ENCODE data around the gene GASK1A.

GASK1A gene

GRCh38 chr3:43015572-43015971 is 36.5 kb downstream of the GASK1A start:
- DNase-seq: no peak

DNA sequence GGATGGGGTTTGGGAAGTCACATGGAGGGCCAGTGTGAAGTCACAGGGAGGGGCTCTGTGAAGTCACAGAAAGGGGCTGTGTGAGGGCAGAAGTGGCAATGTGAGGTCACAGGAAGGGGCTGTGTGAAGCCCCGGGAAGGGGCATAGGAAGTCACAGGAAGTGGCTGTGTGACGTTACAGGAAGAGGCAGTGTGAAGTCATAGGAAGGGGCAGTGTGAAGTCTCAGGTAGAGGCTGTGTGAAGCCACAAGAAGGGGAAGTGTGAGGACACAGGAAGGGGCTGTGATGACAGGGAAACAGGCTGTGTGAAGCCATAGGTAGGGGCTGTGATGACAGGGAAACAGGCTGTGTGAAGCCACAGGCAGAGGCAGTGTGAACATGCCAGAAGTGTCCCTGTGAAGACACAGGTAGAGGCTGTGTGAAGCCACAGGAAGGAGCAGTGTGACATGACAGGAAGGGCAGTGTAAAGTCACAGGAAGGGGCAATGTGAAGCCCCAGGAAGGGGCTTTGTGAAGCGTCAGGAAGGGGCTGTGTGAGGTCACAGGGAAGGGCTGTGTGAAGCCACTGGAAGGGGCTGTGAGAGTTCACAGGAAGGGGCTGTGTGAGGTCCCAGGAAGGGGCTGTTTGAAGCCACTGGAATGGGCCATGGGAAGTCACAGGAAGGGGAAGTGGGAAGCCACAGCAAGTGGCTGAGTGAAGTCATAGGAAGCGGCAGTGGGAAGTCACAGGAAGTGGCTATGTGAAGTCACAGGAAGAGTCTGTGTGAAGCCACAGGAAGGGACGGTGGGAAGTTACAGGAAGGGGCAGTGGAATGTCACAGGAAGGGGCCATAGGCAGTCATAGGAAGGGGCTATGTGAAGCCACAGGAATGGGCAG is 37.1 kb downstream of the GASK1A start:
- DNase-seq: no peak

DNA sequence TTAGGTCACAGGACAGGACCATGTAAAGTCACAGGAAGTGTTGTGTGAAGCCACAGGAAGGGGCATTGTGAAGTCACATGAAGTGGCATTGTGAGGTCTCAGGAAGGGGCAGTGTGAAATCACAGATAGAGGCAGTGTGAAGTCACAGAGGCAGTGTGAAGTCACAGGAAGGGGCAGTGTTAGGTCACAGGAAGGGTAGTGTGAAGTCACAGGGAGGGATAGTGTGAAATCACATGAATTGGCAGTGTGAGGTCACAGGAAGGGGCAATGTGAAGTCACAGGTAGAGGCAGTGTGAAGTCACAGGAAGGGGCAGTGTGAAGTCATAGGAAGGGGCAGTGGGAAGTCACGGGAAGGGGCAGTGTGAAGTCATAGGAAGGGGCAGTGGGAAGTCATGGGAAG is 37.9 kb downstream of the GASK1A start:
- DNase-seq: no peak

DNA sequence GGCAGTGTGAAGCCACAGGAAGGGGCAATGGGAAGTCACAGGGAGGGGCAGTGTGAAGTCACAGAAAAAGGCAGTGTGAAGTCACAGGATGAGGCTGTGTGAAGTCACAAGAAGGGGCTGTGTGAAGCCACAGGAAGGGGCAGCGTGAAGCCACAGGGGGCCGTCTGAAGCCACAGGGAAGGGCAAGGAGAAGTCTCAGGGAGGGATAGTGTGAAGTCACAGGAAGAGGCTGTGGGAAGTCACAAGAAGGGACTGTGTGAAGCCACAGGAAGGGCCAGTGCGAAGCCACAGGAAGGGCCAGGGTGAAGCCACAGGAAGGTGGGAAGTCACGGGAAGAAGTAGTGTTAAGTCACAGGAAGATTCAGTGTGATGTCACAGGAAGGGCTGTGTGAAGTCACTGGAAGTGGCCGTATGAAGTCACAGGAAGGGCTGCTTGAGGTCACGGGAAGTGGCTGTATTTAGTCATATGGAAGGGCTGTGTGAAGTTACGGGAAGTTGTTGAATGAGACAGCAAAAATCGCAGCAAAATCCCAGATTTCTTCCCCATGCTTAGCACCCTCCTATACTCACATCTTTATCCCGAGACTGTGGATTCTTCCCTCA is 38.6 kb downstream of the GASK1A start:
- DNase-seq: no peak

- no peak for DNase-seq
These were observed 39.1 kb downstream of the GASK1A start for GRCh38 chr3:43018246-43018645.

DNA sequence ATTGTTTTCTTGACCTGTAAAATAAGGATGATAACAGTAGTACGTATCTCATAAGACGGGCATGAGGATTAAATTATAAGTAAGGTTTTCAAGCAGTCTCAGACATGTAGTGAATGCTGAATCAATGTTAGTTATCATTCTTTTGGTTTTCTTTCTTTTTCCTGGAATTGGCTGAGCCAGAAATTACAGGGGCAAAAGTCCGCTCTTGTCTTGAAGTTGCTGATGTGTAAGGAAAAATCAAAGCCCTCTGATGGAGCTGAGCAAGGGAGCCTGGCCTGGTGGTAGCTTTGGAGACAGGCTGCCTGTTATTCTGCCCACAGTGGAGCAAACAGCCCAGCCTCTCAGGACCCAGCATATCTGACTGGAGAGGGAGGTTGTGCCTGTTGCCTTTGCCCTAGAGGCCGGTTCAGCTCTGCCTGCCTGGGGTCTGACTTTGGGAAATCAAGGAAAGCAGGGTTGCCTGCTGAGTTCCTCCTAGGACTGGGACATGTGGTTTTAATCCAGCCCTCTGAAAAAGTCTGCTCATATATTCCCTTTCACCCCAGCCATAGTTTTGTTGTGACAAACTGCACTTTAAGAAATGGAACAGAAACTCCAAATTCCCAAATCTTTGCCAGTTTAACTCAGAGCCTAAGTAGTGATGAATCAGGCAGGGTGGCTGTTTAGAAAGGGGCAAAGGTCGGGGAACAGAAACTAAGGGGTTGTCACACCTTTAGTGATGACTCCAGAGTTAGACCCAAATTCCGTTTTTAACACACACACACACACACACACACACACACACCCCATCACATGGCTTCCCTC is 40.1 kb downstream of the GASK1A start:
- no peak for DNase-seq

GRCh38 chr3:43019826-43020225 is 40.7 kb downstream of the GASK1A start:
- no peak for DNase-seq

GRCh38 chr3:43021186-43021585 is 42.1 kb downstream of the GASK1A start:
- DNase-seq: no peak

DNA sequence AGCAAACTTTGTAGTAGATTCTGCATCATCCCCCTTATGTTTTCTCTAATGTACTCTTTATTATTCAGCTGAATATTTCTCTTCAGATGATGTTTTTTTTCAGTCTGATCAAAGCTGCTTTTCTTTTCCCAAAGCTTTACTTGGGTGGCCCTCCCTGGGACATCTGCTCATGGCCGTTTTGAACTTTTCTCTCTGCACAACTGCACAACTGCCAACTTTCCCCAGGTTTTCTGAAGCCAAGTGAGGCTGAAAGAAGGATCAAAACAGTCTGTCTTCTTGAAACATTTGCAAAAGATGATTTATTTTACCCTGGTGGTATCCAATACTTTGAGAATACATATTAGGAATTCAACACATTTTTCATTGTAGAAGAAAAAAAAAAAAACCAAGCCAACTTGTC is 43.0 kb downstream of the GASK1A start:
- no peak for DNase-seq

DNA sequence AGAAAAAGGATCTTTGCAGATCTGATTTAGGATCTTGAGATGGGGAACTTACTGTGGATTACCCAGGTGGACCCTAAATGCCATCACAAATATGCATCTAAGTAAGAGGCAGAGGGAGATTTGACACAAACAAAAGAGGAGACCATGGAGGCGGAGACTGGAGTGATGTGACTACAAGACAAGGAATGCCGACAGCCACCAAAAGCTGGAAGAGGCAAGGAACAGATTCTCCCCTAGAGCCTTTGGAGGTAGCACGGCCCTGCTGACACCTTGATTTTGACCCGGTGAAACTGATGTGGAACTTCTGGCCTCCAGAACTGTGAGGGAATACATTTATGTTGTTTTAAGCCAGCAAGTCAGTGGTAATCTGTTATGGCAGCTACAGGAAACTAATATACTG is 44.0 kb downstream of the GASK1A start:
- DNase-seq: no peak

GRCh38 chr3:43023746-43024145 is 44.6 kb downstream of the GASK1A start:
- DNase-seq: no peak

GRCh38 chr3:43024181-43024885 is 45.2 kb downstream of the GASK1A start:
- DNase-seq: no peak

GRCh38 chr3:43025423-43025822 is 46.3 kb downstream of the GASK1A start:
- DNase-seq: no peak

- no peak for DNase-seq
These were observed 48.9 kb downstream of the GASK1A start for GRCh38 chr3:43028001-43028400.

- DNase-seq: no peak
These were observed 49.8 kb downstream of the GASK1A start for GRCh38 chr3:43028678-43029490.

GRCh38 chr3:43030162-43030935 is 51.2 kb downstream of the GASK1A start:
- no peak for DNase-seq

- no peak for DNase-seq
These were observed 52.4 kb downstream of the GASK1A start for GRCh38 chr3:43031485-43031884.

DNA sequence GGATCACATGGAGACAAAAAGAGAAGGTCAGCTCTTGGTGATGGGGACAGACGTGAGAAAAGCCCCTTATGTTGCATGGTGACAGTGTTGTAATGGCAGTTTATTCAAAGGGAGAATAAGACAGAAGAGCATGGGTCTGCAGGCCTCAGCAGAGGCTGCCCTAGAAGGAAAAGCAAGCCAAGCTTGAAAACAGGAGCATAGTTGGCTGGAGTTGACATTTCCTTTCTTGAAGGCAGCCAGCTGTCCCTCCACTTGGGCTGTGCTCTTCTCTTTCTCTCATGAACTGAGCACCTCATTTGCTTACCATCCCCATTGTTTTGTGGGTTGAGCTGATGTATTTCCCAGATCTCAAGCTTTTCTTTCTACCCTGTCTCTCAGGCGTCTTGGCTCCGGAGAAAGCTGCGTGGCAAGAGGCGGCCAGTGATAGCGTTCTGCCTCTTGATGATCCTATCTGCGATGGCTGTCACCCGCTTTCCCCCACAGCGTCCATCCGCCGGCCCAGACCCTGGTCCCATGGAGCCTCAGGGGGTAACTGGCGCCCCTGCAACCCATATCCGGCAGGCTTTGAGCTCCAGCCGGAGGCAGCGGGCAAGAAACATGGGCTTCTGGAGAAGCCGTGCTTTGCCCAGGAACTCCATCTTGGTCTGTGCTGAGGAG is 52.9 kb downstream of the GASK1A start:
- no peak for DNase-seq

GRCh38 chr3:43032646-43033628 is 53.8 kb downstream of the GASK1A start:
- no peak for DNase-seq

DNA sequence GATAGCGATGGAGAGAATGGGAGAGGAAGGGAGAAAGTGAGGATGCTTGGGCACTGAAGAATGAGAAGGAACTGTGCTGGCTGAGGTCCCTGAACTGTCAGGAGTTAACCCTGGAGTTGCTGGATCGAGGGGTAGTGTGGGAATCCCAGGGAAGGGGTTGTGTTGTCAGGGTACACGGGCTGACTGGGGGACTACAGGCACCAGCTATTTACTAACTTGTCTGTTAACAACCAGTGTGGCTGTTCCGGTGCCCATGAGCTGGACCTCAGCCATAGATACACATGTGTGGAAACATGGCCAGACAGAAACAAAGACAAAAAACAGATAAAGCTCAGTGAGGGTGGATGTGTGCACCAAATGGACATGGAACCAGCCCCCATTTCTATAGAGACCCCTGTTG is 55.1 kb downstream of the GASK1A start:
- no peak for DNase-seq
